Hematopoietic multipotent progenitor cell treated with erythropoietin and hydrocortisone succinate and interleukin-3 and kit ligand, for 17 days (in vitro differentiated cells): ENCODE data around the gene RUNX3.

Source experiments
- DNase-seq: peaks from one replicate; pipeline ENCODE4 v3.0.0-alpha.2; 2015; ENCODE audit warnings: low spot score

The RUNX3 gene

GRCh38 chr1:24963099-24963872 lies 33.2 kb upstream of the RUNX3 start:
- DNase-seq, result no peak

GRCh38 chr1:24961961-24962861 lies 32.1 kb upstream of the RUNX3 start:
- no peak for DNase-seq

GRCh38 chr1:24961334-24961733 lies 31.3 kb upstream of the RUNX3 start:
- no peak for DNase-seq

- DNase-seq, result no peak
Measured at GRCh38 chr1:24960071-24960801, 30.2 kb upstream of the RUNX3 start.

GRCh38 chr1:24959623-24959975 lies 29.5 kb upstream of the RUNX3 start:
- no peak for DNase-seq

GRCh38 chr1:24958766-24959622 lies 28.9 kb upstream of the RUNX3 start:
- no peak for DNase-seq

- no peak for DNase-seq
Measured at GRCh38 chr1:24957808-24958752, 28.0 kb upstream of the RUNX3 start.

GRCh38 chr1:24957016-24957807 lies 27.1 kb upstream of the RUNX3 start:
- no peak for DNase-seq

GRCh38 chr1:24955779-24956365 lies 25.8 kb upstream of the RUNX3 start:
- DNase-seq, result no peak

GRCh38 chr1:24955161-24955560 lies 25.1 kb upstream of the RUNX3 start:
- no peak for DNase-seq

- DNase-seq, result no peak
Measured at GRCh38 chr1:24954631-24955030, 24.6 kb upstream of the RUNX3 start.

- no peak for DNase-seq
Measured at GRCh38 chr1:24954022-24954421, 23.9 kb upstream of the RUNX3 start.

- no peak for DNase-seq
Measured at GRCh38 chr1:24952413-24952841, 22.4 kb upstream of the RUNX3 start.

- DNase-seq, result no peak
Measured at GRCh38 chr1:24951810-24952412, 21.8 kb upstream of the RUNX3 start.

GRCh38 chr1:24951337-24951736 lies 21.3 kb upstream of the RUNX3 start:
- no peak for DNase-seq

GRCh38 chr1:24949331-24949881 lies 19.3 kb upstream of the RUNX3 start:
- DNase-seq, result no peak

- no peak for DNase-seq
Measured at GRCh38 chr1:24948079-24948827, 18.2 kb upstream of the RUNX3 start.
